ENCODE data around the gene CARS2.

- TF ChIP-seq CTCF (IDR thresholded peaks at IDR 0.05) (no peak), POLR2AphosphoS5 (IDR thresholded peaks at IDR 0.05) (no peak), EP300 (IDR thresholded peaks at IDR 0.05) (no peak), POLR2A (IDR thresholded peaks at IDR 0.05) (no peak)
These were observed 16.2 kb downstream of the CARS2 start for GRCh38 chr13:110689711-110690110.

All from sigmoid colon (tissue), 4 donors.